Measurements from ENCODE around the gene DNAH3. TPM values are rescaled to one million over a fixed set of nuclear protein-coding genes. Genes with fewer than 3 reads are reported as not detected.

The DNAH3 gene
- total RNA-seq, 1 donor from 2014 or later: not detected

- Mint-ChIP-seq H3K4me1 (ENCODE audit: unreplicated experiment) (peaks cover 4% of the 10 kb centered on the region), H3K9me3 (ENCODE audit: unreplicated experiment) (no peaks in the 10 kb centered on the region), H3K27me3 (ENCODE audit: unreplicated experiment) (no peaks in the 10 kb centered on the region), H3K36me3 (ENCODE audit: unreplicated experiment) (peaks cover 25% of the 10 kb centered on the region), H3K27ac (ENCODE audit: unreplicated experiment) (no peak overlapping the region), H3K4me3 (ENCODE audit: unreplicated experiment) (no peak overlapping the region)
- TF ChIP-seq, protein P1, sequence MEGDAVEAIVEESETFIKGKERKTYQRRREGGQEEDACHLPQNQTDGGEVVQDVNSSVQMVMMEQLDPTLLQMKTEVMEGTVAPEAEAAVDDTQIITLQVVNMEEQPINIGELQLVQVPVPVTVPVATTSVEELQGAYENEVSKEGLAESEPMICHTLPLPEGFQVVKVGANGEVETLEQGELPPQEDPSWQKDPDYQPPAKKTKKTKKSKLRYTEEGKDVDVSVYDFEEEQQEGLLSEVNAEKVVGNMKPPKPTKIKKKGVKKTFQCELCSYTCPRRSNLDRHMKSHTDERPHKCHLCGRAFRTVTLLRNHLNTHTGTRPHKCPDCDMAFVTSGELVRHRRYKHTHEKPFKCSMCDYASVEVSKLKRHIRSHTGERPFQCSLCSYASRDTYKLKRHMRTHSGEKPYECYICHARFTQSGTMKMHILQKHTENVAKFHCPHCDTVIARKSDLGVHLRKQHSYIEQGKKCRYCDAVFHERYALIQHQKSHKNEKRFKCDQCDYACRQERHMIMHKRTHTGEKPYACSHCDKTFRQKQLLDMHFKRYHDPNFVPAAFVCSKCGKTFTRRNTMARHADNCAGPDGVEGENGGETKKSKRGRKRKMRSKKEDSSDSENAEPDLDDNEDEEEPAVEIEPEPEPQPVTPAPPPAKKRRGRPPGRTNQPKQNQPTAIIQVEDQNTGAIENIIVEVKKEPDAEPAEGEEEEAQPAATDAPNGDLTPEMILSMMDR (IDR thresholded peaks at IDR 0.05): no peak
- no peak for DNase-seq (ENCODE audit: extremely low spot score, unreplicated experiment)
Measured at GRCh38 chr16:21167929-21168602, 17.4 kb upstream of the DNAH3 start.

- no peak for DNase-seq (ENCODE audit: extremely low spot score, unreplicated experiment)
- Mint-ChIP-seq H3K36me3 (ENCODE audit: unreplicated experiment) (peaks cover 23% of the 10 kb centered on the region), H3K4me3 (ENCODE audit: unreplicated experiment) (no peak overlapping the region), H3K9me3 (ENCODE audit: unreplicated experiment) (no peaks in the 10 kb centered on the region), H3K27ac (ENCODE audit: unreplicated experiment) (no peak overlapping the region), H3K4me1 (ENCODE audit: unreplicated experiment) (peaks cover 4% of the 10 kb centered on the region), H3K27me3 (ENCODE audit: unreplicated experiment) (no peaks in the 10 kb centered on the region)
- TF ChIP-seq, protein P1 (IDR thresholded peaks at IDR 0.05): no peak
Measured at GRCh38 chr16:21167360-21167759, 16.7 kb upstream of the DNAH3 start.

DNA sequence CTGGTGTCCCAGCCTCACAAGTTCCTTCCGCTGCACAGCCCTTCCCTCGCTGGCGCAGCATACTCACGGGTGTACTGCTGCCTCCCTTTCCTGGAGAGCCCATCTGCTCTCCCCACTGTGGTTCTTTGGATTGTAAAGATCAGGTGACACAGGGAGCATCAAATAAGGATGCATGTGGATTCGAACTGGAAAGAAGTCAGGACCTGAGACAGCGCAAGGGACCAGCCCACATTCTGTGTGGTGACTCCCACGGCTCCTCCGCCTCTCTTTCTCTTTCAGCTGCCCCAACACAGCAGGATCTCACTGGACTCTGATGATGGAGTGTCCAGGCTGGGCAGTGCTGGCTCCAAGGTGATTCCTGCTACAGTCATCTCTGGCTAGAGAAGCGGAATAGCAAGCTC, 15.9 kb upstream of the DNAH3 start:
- H3K27ac Mint-ChIP-seq (ENCODE audit: unreplicated experiment): no peak overlapping the region
- H3K27me3 Mint-ChIP-seq (ENCODE audit: unreplicated experiment): no peaks in the 10 kb centered on the region
- DNase-seq (ENCODE audit: extremely low spot score, unreplicated experiment): no peak
- TF ChIP-seq, protein P1 (IDR thresholded peaks at IDR 0.05): no peak
- peaks cover 26% of the 10 kb centered on the region for H3K36me3 Mint-ChIP-seq (ENCODE audit: unreplicated experiment)
- H3K4me3 Mint-ChIP-seq (ENCODE audit: unreplicated experiment): no peak overlapping the region
- H3K9me3 Mint-ChIP-seq (ENCODE audit: unreplicated experiment): no peaks in the 10 kb centered on the region
- H3K4me1 Mint-ChIP-seq (ENCODE audit: unreplicated experiment): peaks cover 4% of the 10 kb centered on the region

GRCh38 chr16:21164521-21165168, 14.0 kb upstream of the DNAH3 start:
- Mint-ChIP-seq H3K36me3 (ENCODE audit: unreplicated experiment) (peaks cover 16% of the 10 kb centered on the region), H3K27me3 (ENCODE audit: unreplicated experiment) (no peaks in the 10 kb centered on the region)

GRCh38 chr16:21163576-21163975, 12.9 kb upstream of the DNAH3 start:
- H3K27me3 Mint-ChIP-seq (ENCODE audit: unreplicated experiment): no peaks in the 10 kb centered on the region
- no peak for DNase-seq (ENCODE audit: extremely low spot score, unreplicated experiment)
- H3K36me3 Mint-ChIP-seq (ENCODE audit: unreplicated experiment): peaks cover 16% of the 10 kb centered on the region
- no peaks in the 10 kb centered on the region for H3K9me3 Mint-ChIP-seq (ENCODE audit: unreplicated experiment)
- H3K27ac Mint-ChIP-seq (ENCODE audit: unreplicated experiment): no peak overlapping the region
- TF ChIP-seq, protein P1 (IDR thresholded peaks at IDR 0.05): no peak
- H3K4me1 Mint-ChIP-seq (ENCODE audit: unreplicated experiment): peaks cover 13% of the 10 kb centered on the region
- H3K4me3 Mint-ChIP-seq (ENCODE audit: unreplicated experiment): no peak overlapping the region

More at GRCh38 chr16:21164521-21165168, 14.0 kb upstream of the DNAH3 start:
- no peak overlapping the region for H3K4me3 Mint-ChIP-seq (ENCODE audit: unreplicated experiment)
- TF ChIP-seq, protein P1 (IDR thresholded peaks at IDR 0.05): no peak
- no peak for DNase-seq (ENCODE audit: extremely low spot score, unreplicated experiment)
- no peak overlapping the region for H3K27ac Mint-ChIP-seq (ENCODE audit: unreplicated experiment)
- H3K9me3 Mint-ChIP-seq (ENCODE audit: unreplicated experiment): no peaks in the 10 kb centered on the region
- peaks cover 5% of the 10 kb centered on the region for H3K4me1 Mint-ChIP-seq (ENCODE audit: unreplicated experiment)
